Epithelial cell of esophagus (primary cell): Measurements from ENCODE around the gene PPP1R14D.
A peak's percentile ranks its signal among the peaks of the same experiment; 100 is the strongest.

Experiments used
- DNase-seq: peaks from one replicate; pipeline ENCODE4 v3.0.0; 2010; ENCODE audit warnings: low read depth
- H3K4me3 ChIP-seq: 2 replicates; pipeline ENCODE4 v1.5.1; 2011; ENCODE audit warnings: mild to moderate bottlenecking, low read length, control low read depth
- TF ChIP-seq, protein P1 (sequence below): IDR thresholded peaks from 2 replicates; pipeline ENCODE4 v1.5.1; 2011; ENCODE audit warnings: low read depth, mild to moderate bottlenecking, low read length, control low read depth, inconsistent platforms; ENCODE audit not compliant: insufficient read depth; ENCODE audit errors: missing control alignments

Gene PPP1R14D

DNA sequence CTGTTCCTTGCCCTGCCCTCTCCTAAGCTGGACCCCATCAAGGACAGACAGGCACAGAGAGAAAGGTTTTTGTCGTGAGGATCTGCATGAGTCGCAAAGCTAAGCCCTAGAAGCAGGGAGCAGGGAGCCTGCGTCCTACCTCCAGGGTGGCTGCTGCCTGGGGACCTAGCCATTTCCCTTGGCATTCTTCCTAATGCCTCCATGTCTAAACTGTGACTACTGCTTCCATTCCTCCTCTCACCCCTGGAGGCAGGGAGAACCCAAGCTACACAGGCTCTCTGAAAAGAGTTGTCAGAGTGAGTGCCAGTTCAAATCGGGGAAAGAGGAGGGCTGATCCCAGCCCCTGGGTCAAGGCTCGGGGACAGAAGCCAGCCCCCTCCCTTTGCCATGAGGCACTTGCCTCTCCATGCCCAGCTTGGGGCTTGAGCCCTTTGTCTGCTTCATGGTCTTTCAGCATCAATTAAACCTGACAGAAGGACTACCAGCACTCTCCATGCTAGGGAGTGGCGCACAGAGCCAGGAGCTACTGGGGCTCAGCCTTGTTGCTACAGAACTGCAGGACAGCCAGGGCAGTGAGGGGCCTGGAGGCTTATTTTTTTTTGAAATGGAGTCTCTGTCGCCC, 62.2 kb downstream of the PPP1R14D start:
- no peak overlapping the region for H3K4me3 ChIP-seq
- peak; percentile 18 for DNase-seq
- TF ChIP-seq, protein P1, sequence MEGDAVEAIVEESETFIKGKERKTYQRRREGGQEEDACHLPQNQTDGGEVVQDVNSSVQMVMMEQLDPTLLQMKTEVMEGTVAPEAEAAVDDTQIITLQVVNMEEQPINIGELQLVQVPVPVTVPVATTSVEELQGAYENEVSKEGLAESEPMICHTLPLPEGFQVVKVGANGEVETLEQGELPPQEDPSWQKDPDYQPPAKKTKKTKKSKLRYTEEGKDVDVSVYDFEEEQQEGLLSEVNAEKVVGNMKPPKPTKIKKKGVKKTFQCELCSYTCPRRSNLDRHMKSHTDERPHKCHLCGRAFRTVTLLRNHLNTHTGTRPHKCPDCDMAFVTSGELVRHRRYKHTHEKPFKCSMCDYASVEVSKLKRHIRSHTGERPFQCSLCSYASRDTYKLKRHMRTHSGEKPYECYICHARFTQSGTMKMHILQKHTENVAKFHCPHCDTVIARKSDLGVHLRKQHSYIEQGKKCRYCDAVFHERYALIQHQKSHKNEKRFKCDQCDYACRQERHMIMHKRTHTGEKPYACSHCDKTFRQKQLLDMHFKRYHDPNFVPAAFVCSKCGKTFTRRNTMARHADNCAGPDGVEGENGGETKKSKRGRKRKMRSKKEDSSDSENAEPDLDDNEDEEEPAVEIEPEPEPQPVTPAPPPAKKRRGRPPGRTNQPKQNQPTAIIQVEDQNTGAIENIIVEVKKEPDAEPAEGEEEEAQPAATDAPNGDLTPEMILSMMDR: no peak
